Measurements from ENCODE around the gene CLDN16. TPM values are rescaled to one million over a fixed set of nuclear protein-coding genes. Genes with fewer than 3 reads are reported as not detected.

CLDN16 gene
- total RNA-seq, 1 donor from 2014 or later = 8.5 TPM

- TF ChIP-seq CTCF (conservative IDR thresholded peaks at IDR 0.05; ENCODE audit: low read depth, low read length) = no peak
- H3K4me3 ChIP-seq (ENCODE audit: low read depth, low read length) = no peak overlapping the region
- no peak for DNase-seq (ENCODE audit: low read depth)
Measured at GRCh38 chr3:190346541-190346940, 41.4 kb upstream of the CLDN16 start.

- DNase-seq (ENCODE audit: low read depth) = no peak
- TF ChIP-seq CTCF (conservative IDR thresholded peaks at IDR 0.05; ENCODE audit: low read depth, low read length) = no peak
- no peak overlapping the region for H3K4me3 ChIP-seq (ENCODE audit: low read depth, low read length)
Measured at GRCh38 chr3:190352861-190353457, 35.0 kb upstream of the CLDN16 start.

- TF ChIP-seq CTCF (conservative IDR thresholded peaks at IDR 0.05; ENCODE audit: low read depth, low read length) = no peak
- H3K4me3 ChIP-seq (ENCODE audit: low read depth, low read length) = no peak overlapping the region
- no peak for DNase-seq (ENCODE audit: low read depth)
Measured at GRCh38 chr3:190356246-190356645, 31.7 kb upstream of the CLDN16 start.

- no peak for DNase-seq (ENCODE audit: low read depth)
- no peak overlapping the region for H3K4me3 ChIP-seq (ENCODE audit: low read depth, low read length)
- TF ChIP-seq CTCF (conservative IDR thresholded peaks at IDR 0.05; ENCODE audit: low read depth, low read length) = no peak
Measured at GRCh38 chr3:190357468-190357867, 30.5 kb upstream of the CLDN16 start.

- no peak for DNase-seq (ENCODE audit: low read depth)
- no peak for TF ChIP-seq CTCF (conservative IDR thresholded peaks at IDR 0.05; ENCODE audit: low read depth, low read length)
- no peak overlapping the region for H3K4me3 ChIP-seq (ENCODE audit: low read depth, low read length)
Measured at GRCh38 chr3:190359813-190360212, 28.1 kb upstream of the CLDN16 start.

- no peak for DNase-seq (ENCODE audit: low read depth)
- H3K4me3 ChIP-seq (ENCODE audit: low read depth, low read length) = no peak overlapping the region
- no peak for TF ChIP-seq CTCF (conservative IDR thresholded peaks at IDR 0.05; ENCODE audit: low read depth, low read length)
Measured at GRCh38 chr3:190360228-190360627, 27.7 kb upstream of the CLDN16 start.

GRCh38 chr3:190361791-190362190 is 26.2 kb upstream of the CLDN16 start:
- H3K4me3 ChIP-seq (ENCODE audit: low read depth, low read length) = no peak overlapping the region
- TF ChIP-seq CTCF (conservative IDR thresholded peaks at IDR 0.05; ENCODE audit: low read depth, low read length) = no peak
- DNase-seq (ENCODE audit: low read depth) = no peak

All from epithelial cell of proximal tubule (primary cell).